Glomerular visceral epithelial cell (primary cell): ENCODE results near the gene ACTN4.
"Not testable (repeated sequence)": the region's sequence is repeated elsewhere in the genome, so short reads cannot be mapped to it uniquely, and the experiment has no call there.

ENCODE experiments used
- DNase-seq: peaks from one replicate; pipeline ENCODE4 v3.0.0-alpha.2; 2016; ENCODE audit errors: extremely low spot score

Gene ACTN4

DNA sequence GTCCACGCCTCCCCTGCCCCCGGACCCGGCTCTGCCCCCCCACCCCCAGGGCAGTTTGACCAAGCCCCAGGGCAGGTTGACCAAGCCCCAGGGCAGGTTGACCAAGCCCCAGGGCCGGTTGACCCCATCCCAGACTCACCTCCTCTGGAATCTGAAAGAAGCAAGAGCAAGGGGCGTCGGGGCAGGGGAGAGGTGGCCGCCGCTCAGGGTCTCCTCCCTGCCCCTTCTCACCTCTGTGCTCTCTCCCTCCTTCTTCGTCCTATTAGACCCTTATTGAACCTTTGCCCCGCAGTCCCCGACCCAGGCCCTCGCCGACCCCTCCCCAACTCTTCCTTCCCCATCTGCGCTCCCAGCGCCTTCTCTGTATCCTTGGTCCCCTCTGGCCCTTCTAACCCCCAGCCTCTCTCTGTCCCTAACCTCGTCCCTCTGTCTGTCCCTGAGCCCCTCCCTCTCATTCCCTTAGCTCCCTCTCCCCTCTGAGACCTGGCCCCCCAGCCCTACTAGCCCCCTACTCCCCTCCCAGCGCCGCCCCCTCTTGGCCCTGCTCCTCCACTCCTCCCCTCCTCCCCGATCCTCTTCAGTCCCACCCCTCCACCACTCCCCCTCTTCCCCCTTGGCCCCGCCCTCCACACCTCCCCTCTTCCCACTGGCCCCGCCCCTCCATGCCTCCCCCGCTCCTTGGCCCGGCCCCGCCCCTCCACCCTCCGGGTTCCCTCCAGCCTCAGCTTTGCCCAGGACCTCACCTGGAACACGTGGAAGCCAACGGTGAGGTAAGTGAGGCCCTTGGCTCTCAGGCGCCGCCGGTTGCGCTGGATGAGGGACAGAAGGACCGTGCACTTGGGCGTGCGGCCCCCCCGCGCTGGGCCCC lies 89.2 kb downstream of the ACTN4 start:
- peak; percentile 64 for DNase-seq

DNA sequence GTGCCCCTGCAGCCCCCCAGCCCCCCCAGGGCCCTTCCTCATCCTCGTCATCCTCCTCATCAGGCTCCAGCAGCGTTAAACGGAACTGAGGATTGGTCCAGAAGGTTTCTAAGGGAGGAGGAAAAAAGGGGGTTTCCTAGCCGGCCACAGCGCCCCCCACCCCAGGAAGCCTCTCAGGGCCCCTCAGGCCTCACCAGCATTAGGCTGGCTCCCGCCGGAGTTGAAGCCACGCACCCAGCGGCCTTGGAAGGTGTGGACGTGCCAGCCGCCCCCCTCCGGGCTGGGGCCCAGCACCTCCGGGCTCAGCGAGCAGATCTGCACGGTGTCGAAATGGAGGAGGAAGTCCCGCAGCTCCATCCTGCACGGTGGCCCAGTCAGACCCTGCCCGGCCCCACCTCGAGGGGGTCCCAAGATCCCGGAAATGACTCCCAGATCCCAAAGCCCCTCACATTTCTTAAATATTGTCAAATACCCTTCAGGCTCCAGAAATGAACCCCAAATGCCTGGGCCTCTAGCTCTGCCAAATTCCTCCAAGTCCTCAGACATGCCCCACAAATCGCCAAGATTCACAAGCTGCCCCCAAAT lies 89.9 kb downstream of the ACTN4 start:
- no peak for DNase-seq

DNA sequence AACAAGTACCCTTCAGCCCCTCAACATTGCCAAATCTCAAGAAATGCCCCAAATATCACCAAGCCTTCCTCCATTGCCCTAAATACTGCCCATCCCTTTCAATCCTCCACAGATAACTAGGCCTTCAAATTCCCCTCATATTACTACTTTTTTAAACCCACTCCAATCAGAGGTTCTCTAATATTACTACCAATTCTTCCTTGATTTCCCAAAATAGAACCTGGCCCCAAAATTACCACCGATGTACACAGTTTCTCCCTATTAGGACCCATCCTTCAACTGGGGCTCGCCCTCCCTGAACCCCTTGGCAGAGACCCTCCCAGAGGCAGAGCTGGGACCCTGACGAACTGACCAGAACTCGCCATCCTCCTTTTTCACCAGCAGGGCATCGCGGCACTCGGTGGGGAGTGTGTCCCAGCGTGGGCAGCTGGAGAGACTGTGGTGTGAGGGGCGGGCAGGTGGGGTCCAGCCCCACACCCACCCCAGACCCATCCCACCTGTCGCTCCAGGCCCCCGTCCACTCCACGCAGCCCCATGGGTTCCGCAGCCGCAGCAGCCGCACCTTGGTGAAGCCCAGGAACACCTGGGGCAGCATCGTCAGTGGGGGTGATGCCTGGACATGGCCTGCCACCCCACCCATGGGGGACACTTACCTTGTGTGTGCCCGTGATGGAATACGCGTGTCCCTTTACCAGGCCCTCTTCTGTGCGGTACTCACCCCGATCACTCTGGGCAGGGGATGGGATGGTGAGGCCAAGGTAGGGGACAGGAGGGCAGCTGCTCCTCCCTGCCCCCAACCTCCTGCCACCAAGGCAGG lies 90.7 kb downstream of the ACTN4 start:
- no peak for DNase-seq

DNA sequence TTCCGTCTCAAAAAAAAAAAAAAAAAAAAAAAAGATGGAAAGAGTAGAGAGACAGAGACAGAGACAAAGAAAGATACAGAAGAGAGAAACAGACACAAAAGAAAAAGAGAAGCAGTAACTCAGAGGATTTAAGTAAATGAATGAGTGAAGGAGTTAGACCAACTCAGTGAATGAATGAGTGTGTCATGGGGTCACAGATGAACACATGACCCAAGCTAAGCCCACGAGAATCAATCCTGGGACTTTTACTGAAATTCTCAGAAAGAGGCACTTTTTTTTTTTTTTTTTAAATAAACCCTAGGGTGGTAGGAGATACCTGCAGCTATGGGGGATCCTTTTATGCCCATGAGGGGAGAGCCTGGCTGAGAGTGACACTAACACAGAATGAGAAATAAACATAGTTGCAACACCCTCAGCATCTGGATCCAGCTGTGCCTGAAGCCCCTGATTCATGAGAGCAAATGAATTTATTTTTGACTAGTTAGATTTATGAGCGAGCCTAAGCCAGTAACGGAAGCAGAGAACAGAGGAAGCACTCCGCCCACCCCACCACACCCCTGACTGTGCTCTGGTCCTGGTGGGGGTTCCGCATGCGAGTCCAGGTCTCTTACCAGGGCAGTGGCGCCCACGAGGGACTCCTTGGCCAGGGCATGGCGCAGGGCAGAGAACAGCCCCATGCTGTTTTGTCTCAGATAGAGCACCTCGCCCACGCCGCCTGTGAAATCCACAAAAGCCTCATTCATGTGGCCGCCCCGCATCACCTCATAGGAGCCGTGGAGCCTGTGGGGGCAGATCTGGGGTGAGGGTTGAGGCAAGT lies 92.2 kb downstream of the ACTN4 start:
- no peak for DNase-seq

DNA sequence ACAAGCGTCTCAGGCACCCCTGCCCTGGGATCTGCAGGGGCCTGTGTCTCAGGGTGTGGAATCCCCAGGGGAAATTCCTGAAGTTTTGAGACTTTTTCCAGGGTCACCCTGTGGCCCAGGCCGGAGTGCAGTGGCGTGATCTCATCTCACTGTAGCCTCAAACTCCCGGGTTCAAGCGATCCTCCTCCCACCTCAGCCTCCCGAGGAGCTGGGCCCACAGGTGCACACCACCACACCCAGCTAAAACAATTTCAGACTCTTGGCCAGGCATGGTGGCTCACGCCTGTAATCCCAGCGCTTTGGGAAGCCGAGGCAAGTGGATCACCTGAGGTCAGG lies 92.8 kb downstream of the ACTN4 start:
- no peak for DNase-seq

DNA sequence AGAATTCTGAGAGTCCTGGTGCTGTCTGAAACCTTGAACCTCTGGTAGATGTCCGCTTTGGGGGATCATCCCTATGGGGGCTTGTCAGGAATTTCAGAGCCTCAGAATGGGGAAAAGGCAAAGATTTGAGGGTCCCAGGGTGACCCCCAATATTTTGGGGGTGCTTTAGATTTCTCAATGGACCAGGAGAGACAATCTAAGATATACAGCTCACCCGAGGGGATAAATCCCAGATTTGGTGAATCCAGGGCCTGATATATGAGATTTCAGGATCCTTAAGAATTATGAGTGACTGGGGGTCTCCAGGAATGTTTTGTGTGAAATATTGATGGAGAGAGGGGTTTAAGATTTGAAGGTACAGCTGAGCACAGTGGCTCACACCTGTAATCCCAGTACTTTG lies 93.5 kb downstream of the ACTN4 start:
- no peak for DNase-seq

DNA sequence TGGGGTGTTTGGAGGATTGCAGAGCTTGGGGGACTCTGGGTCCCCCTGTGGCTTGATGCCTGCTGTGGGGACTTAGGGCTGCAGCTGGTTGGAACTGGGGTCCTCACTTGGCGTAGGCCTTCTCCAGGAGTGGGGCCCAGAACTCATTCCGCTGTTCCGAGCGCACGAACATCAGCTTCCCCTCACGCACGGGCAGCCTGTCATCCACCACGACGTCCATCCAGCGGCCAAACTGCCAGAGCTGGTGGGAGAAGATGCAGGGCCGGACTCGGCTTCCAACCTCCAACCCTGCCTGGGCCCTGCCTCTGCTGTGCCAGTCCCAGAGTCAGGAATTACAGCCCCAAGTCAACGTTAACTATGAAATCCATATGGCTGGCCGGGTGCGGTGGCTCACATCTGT lies 94.2 kb downstream of the ACTN4 start:
- DNase-seq, result no peak

DNA sequence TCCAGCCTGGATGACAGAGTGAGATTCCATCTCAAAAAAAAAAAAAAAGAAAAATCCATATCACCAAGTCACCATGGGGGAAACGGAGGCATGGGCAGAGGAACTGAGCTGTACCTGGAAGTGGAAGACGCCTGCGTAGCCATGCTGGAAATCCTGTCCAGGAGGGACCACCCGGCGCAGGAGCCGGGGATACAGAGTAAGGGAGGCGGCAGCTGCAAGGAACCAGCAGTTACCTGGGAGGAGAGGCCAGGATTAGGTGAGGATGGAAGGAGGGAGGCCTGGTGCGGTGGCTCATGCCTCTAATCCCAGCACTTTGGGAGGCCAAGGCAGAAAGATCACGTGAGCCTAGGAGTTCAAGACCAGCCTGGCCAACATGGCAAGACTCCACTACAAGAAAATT lies 94.8 kb downstream of the ACTN4 start:
- DNase-seq, result no peak

DNA sequence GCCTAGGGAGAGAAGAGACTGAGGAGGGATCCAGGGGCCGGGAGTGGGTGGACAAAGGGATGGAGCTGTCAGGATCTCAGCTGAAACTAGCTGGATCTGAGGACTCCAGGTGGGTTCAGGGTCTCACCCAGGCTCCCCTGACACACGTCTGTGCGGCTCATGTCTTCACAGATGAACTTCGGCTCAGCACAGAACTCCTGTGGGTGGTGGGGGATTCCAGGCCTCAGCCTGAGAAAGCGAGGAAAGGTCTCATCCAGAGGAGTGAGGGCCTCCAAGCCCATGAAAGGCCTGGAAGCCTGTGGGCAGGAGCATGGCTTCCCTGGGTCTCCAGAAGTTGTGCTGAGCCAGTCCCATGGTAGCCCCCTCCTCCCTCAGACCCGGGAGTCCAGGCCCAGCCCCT lies 95.5 kb downstream of the ACTN4 start:
- no peak for DNase-seq

DNA sequence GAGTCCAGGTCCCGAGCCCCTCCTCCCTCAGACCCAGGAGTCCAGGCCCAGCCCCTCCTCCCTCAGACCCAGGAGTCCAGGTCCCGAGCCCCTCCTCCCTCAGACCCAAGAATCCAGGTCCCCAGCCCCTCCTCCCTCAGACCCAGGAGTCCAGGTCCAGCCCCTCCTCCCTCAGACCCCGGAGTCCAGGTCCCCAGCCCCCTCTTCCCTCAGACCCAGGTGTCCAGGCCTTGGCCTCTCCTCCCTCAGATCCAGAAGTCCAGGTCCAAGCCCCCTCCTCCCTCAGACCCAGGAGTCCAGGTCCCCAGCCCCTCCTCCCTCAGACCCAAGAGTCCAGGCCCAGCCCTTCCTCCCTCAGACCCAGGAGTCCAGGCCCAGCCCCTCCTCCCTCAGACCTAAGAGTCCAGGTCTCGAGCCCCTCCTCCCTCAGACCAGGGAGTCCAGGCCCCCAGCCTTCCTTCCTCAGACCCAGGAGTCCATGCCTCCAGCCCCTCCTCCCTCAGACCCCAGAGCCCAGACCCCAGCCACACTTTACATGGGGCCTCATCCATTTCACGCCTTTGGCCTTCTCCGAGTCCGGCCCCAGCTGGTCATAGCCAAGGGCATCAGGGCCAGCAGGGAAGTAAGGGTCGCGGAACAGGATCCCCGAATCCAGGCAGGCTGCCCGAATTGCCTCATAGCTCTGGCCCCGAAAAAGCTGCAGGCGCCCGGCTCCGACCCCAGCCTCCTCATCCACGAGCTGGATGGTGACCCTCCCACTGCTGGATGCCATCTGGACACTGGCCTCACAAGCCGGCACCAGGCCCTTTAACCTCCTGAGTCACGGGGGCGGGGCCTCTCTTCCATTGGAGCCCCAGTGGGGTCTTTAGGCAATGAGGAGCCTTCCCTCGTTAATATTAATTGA lies 96.2 kb downstream of the ACTN4 start:
- no peak for DNase-seq

DNA sequence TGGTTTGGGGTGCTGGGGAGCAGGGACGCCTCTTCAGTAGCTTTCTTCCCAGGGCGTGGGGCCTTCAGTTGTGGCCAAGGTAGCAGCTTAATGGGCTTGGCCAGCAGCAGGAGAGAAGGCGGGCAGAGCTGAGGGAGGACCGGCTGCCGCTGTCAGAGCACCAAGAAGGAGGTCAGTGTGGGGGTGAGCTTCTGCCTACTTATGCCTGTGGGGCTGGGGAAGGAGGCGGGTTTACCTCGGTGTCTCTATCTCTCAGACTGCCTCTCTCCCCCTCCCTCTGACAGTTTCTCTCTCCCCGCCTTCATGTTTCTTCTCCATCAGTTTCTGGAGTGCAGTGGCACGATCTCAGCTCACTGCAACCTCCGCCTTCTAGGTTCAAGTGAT lies 96.8 kb downstream of the ACTN4 start, which contains the start of gene CAPN12:
Gene CAPN12 (minus strand): TSS at position 177 of the 384 bp plus-strand sequence. CDS start 309 bp downstream, outside the sequence.
- no peak for DNase-seq

DNA sequence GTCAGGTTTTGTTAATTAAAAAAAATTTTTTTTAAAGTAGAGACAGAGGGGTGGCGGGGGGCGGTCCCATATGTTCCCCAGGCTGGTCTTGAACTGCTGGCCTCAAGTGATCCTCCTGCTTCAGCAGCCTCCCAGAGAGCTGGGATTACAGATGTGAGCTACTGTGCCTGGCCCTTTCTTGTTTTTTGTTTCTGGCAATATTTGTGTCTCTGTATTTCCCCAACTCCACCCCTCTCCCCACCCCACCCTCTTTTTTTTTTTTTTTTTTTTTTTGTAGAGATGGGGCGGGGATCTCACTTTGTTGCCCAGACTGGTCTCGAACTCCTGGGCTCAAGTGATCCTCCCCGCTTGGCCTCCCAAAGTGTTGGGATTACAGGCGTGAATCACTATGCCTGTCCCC lies 97.4 kb downstream of the ACTN4 start:
- DNase-seq, result no peak

DNA sequence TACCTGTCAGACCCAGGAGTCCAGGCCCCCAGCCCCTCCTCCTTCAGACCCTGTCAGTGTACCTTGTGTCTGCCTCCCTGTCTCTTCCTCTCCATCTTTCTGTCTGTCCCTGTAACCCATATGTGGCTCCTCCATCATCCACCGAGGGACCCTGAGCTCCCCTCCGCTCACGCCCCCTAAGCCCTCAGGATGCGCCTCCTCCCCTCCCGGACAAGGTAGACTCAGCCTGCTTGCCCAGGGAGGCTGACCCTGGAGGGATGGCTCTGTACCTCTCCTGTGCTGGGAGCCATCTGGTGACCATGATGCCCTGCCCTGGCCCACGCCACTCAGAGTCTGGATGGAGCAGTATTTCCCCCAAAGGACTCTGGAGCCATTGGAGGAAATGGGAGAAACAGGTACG lies 97.9 kb downstream of the ACTN4 start:
- DNase-seq, result no peak

DNA sequence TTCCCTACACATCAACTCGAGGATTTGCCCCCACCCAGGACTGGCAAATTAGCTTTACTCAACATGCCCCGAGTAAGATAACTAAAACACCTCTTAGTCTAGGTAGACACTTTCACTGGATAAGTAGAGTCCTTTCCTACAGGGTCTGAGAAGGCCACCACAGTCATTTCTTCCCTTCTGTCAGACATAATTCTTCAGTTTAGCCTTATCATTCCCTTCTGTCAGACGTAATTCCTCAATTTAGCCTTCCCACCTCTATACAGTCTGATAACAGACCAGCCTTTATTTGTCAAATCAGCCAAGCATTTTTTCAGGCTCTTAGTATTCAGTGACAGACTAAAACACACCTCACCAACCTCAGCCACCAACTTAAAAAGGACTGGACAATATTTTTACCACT lies 106.3 kb downstream of the ACTN4 start:
- DNase-seq, result not testable (repeated sequence)

DNA sequence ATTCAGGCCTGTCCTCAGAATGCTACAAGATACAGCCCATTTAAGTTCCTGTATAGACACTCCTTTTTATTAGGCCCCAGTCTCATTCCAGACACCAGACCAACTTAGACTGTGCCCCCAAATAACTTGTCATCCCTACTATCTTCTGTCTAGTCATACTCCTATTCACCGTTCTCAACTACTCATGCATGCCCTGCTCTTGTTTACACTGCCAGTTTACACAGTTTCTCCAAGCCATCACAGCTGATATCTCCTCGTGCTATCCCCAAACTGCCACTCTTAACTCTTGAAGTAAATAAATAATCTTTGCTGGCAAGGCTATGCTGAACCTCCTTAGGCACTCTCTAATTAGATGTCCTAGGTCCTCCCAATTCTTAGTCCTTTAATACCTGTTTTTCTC lies 106.7 kb downstream of the ACTN4 start:
- not testable (repeated sequence) for DNase-seq

DNA sequence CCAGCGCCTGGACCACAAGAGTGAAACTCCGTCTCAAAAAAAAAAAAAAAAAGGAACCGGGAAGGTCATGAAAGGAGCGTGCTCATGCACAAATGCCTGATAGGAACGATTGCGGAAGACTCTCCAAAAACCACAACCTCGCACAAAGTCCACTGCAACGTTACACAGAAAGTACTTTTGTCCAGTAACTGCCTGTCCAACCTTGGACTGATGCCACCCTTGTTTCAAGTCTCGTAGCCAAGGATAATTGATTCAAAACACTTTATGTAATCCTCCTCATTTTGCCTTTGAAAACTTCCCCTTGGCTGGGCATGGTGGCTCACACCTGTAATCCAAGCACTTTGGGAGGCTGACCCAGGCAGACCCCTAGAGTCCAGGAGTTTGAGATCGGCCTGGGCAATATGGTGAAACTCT lies 112.1 kb downstream of the ACTN4 start:
- peak; percentile 44 for DNase-seq

DNA sequence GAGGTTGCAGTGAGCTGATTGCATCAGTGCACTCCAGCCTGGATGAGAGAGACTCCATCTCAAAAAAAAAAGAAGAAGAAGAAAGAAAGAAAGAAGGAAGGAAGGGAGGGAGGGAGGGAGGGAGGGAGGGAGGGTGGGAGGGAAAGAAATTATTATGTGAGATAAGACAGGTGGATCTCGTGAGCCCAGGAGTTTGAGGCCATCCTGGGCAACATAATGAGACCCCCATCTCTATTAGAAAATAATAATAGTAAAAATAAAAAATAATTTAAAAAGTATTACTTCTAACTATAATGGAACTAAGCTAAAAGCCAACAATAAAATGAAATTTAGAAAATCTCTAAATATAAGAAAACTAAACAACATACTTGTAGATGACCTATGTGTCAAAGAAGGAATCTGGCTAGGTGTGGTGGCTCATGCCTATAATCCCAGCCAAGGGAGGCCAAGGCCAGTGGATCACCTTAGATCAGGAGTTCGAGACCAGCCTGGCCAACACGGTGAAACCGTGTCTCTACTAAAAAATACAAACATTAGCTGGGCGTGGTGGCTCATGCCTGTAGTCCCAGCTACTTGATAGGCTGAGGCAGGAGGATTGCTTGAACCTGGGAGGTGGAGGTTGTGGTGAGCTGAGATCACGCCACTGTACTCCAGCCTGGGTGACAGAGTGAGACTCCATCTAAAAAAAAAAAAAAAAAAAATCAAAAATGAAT lies 113.5 kb downstream of the ACTN4 start:
- DNase-seq, result not testable (repeated sequence)

DNA sequence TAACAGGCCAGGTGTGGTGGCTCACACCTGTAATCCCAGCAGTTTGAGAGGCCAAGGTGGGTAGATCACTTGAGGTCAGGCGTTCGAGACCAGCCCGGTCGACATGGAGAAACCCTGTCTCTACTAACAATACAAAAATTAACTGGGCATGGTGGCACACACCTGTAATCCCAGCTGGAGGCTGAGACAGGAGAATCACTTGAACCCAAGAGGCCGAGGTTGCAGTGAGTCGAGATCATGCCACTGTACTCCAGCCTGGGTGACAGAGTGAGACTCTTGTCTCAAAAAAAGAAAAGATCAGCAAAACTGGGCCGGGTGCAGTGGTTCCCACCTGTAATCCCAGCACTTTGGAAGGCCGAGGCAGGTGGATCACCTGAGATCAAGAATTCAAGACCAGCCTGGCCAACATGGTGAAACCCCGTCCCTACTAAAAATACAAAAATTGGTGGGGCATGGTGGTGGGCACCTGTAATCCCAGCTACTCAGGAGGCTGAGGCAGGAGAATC lies 114.5 kb downstream of the ACTN4 start:
- DNase-seq, result not testable (repeated sequence)

DNA sequence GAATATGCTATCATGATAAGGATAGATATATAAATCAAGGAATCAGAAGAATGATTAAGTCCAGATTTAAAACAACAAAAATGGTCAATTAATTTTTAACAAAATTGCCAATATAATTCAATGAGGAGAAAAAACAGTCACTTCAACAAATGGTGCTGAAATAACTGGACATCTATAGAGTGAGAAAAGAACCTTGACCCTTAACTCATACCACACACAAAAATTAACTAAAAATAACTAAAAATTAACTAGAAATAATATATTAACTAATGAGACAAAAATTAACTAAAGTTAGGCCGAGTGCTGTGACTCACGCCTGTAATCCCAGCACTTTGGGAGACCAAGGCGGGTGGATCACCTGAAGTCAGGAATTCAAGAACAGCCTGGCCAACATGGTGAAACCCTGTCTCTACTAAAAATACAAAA lies 116.4 kb downstream of the ACTN4 start:
- DNase-seq, result peak; percentile 44

DNA sequence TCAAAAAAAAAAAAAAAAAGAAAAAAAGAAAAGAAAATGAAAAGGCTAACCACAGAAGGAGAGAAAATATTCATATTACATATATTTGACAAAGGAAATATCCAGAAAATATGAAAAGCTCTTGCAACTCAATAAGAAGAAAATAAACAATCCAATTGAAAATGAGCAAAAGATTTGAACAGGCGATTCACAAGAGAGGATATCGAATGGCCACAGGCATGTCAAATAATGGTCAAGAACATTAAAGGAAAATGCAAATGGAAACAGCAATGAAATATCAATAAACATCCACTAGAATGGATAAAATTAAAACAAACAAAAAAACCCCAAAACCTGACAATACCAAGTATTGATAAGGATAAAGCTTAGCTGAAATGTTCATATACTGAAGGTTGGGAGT lies 117.8 kb downstream of the ACTN4 start:
- DNase-seq, result no peak
